Loucy (cell line): Measurements from ENCODE around the gene TREML2.

Experiments
- EZH2phosphoT487 ChIP-seq: fragments of 200-600 bp; IDR thresholded peaks from 2 replicates; pipeline ENCODE4 v1.6.1; 2018; ENCODE audit warnings: antibody characterized with exemption, mild to moderate bottlenecking, moderate library complexity, borderline replicate concordance
- TF ChIP-seq, protein P1 (sequence below): fragments of 200-600 bp; sonication (generic); conservative IDR thresholded peaks from 2 replicates; pipeline ENCODE4 v1.5.1; 2014; ENCODE audit warnings: mild to moderate bottlenecking, antibody characterized with exemption, low read length

DNA sequence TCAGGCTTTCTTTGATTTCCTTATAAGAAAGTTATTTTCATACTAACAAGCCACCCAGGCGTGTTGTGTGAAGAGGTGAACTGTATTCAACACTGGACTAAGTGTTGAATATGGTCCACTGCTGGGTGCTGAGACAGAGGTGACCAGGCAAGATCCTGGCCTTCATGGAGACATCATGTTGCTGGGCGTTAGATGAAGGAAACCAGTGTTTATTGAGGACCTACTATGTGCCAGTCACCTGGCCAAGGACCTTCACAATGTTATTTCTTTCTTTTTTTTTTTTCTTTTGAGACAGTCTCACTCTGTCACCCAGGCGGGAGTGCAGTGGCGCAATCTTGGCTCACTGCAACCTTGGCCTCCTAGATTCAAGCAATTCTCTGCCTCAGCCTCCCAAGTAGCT lies 44.9 kb downstream of the TREML2 start:
- TF ChIP-seq, protein P1, sequence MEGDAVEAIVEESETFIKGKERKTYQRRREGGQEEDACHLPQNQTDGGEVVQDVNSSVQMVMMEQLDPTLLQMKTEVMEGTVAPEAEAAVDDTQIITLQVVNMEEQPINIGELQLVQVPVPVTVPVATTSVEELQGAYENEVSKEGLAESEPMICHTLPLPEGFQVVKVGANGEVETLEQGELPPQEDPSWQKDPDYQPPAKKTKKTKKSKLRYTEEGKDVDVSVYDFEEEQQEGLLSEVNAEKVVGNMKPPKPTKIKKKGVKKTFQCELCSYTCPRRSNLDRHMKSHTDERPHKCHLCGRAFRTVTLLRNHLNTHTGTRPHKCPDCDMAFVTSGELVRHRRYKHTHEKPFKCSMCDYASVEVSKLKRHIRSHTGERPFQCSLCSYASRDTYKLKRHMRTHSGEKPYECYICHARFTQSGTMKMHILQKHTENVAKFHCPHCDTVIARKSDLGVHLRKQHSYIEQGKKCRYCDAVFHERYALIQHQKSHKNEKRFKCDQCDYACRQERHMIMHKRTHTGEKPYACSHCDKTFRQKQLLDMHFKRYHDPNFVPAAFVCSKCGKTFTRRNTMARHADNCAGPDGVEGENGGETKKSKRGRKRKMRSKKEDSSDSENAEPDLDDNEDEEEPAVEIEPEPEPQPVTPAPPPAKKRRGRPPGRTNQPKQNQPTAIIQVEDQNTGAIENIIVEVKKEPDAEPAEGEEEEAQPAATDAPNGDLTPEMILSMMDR: no peak
- no peak for TF ChIP-seq EZH2phosphoT487
